ENCODE results near the gene GPR3. TPM values are rescaled to one million over a fixed set of nuclear protein-coding genes. Genes with fewer than 3 reads are reported as not detected.
A peak's percentile ranks its signal among the peaks of the same experiment; 100 is the strongest.

The GPR3 gene
- total and polyA plus RNA-seq, 2 of the 13 experiments (the other 11 are each of a cell fraction or from before 2014, with no cell fraction given) = 1.00 to 2.6 TPM

DNA sequence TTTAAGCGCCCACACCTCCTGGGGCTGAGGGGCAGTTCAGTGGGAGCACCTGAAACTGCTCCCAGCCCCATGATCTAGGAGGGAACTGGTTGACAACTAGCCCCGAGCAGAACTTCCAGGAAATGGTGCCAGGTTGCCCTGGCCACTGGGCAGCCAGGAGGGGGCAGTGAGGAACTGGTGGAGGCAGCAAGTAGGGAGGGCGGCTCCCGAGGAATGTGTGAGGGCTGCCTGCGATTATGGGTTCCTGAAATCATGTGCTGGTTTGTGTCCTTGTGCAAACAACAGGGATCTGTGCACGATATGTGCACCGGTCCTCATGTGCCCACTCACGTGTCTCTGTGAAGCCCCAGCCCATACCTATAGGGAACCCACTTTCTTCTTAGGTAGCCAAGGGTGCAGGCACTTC, 9.9 kb downstream of the GPR3 start:
- peak; percentile 41 for DNase-seq (ENCODE audit: low spot score)
- no peaks in the 10 kb centered on the region for H3K27me3 ChIP-seq (ENCODE audit: control insufficient read depth in 1 of 2, insufficient read depth in 2 of 2, low read length in 2 of 2)
- WGBS (ENCODE audit: low lambda C conversion rate) = 48% methylated on average over 3 of the region's 8 CpGs
- H3K4me1 ChIP-seq (ENCODE audit: insufficient read depth, low read length) = no peaks in the 10 kb centered on the region
- no peak overlapping the region for H2AFZ ChIP-seq (ENCODE audit: low read length)
- peaks cover 0 to 3% of the 10 kb centered on the region in 2 experiments; a peak in 2 of 5 replicates for H3K36me3 ChIP-seq (replicated peaks in 1 of 2; ENCODE audit: control insufficient read depth in 1 of 2, insufficient read depth in 2 of 2, low read length in 2 of 2)
- ATAC-seq = peak; percentile 38
- no peak overlapping the region for H3K4me3 ChIP-seq (replicated peaks in 1 of 3; ENCODE audit: insufficient read depth in 1 of 3, low read depth in 2 of 3, low read length in 3 of 3)
- H3K4me2 ChIP-seq (ENCODE audit: low read depth, low read length) = no peak overlapping the region
- no peaks in the 10 kb centered on the region for H3K9me3 ChIP-seq (ENCODE audit: low read length)
- no peak overlapping the region for H3K9ac ChIP-seq (ENCODE audit: insufficient read depth, low read depth, low read length)
- intact Hi-C loops (cut with micrococcal nuclease; ENCODE audit: unreplicated experiment) = no loop called here
- FAIRE-seq = no peak
- H4K20me1 ChIP-seq (ENCODE audit: insufficient read depth, low read length) = no peaks in the 10 kb centered on the region
- no TSS peak for BruUV-seq (replicated peaks)
- no peak overlapping the region for H3K27ac ChIP-seq (ENCODE audit: extremely low read length, insufficient read depth, low read length)
- ChIA-PET CTCF (ENCODE audit: low intra/inter-chr PET ratio, low total read pairs) (interaction anchor here (1.5 kb wide), 1 partner anchor 203 kb away, joined by 3 read pairs; no protein-coding TSS in a partner anchor), POLR2A (no interaction called here)
- no peaks in the 10 kb centered on the region for H3K79me2 ChIP-seq (ENCODE audit: insufficient read depth, low read length)
- in situ Hi-C loops (cut with HindIII; ENCODE audit: extremely low pct_ligation_motif_present, low pct_unique_long_range_greater_than_20kb) = no loop called here
- TF ChIP-seq, protein P1, sequence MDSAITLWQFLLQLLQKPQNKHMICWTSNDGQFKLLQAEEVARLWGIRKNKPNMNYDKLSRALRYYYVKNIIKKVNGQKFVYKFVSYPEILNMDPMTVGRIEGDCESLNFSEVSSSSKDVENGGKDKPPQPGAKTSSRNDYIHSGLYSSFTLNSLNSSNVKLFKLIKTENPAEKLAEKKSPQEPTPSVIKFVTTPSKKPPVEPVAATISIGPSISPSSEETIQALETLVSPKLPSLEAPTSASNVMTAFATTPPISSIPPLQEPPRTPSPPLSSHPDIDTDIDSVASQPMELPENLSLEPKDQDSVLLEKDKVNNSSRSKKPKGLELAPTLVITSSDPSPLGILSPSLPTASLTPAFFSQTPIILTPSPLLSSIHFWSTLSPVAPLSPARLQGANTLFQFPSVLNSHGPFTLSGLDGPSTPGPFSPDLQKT (CRISPR knock-in tag; IDR thresholded peaks at IDR 0.05; ENCODE audit: borderline replicate concordance) = no peak
- peak; percentile 63; the same call in 1 of the 2 replicates for TF ChIP-seq ZNF263 (CRISPR knock-in tag; IDR thresholded peaks at IDR 0.05)
- TF ChIP-seq STAG1 (CRISPR knock-in tag; IDR thresholded peaks at IDR 0.05) = peak; percentile 63
- TF ChIP-seq FOXM1 (CRISPR knock-in tag; IDR thresholded peaks at IDR 0.05) = no peak
- TF ChIP-seq, protein P2, sequence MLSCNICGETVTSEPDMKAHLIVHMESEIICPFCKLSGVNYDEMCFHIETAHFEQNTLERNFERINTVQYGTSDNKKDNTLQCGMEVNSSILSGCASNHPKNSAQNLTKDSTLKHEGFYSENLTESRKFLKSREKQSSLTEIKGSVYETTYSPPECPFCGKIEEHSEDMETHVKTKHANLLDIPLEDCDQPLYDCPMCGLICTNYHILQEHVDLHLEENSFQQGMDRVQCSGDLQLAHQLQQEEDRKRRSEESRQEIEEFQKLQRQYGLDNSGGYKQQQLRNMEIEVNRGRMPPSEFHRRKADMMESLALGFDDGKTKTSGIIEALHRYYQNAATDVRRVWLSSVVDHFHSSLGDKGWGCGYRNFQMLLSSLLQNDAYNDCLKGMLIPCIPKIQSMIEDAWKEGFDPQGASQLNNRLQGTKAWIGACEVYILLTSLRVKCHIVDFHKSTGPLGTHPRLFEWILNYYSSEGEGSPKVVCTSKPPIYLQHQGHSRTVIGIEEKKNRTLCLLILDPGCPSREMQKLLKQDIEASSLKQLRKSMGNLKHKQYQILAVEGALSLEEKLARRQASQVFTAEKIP (CRISPR knock-in tag; IDR thresholded peaks at IDR 0.05; ENCODE audit: borderline replicate concordance) = no peak
- TF ChIP-seq, protein P3, sequence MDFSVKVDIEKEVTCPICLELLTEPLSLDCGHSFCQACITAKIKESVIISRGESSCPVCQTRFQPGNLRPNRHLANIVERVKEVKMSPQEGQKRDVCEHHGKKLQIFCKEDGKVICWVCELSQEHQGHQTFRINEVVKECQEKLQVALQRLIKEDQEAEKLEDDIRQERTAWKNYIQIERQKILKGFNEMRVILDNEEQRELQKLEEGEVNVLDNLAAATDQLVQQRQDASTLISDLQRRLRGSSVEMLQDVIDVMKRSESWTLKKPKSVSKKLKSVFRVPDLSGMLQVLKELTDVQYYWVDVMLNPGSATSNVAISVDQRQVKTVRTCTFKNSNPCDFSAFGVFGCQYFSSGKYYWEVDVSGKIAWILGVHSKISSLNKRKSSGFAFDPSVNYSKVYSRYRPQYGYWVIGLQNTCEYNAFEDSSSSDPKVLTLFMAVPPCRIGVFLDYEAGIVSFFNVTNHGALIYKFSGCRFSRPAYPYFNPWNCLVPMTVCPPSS (IDR thresholded peaks at IDR 0.05) = no peak
- no peak for TF ChIP-seq SMAD9 (CRISPR knock-in tag; IDR thresholded peaks at IDR 0.05)
- no peak for TF ChIP-seq NR3C1 (CRISPR knock-in tag; IDR thresholded peaks at IDR 0.05)
- TF ChIP-seq FOXO1 (CRISPR knock-in tag; IDR thresholded peaks at IDR 0.05) = no peak
- TF ChIP-seq YEATS4 (CRISPR knock-in tag; IDR thresholded peaks at IDR 0.05; ENCODE audit: borderline replicate concordance) = no peak
- no peak for TF ChIP-seq PAF1 (CRISPR knock-in tag; IDR thresholded peaks at IDR 0.05)
- no peak for TF ChIP-seq ZNF253 (CRISPR knock-in tag; IDR thresholded peaks at IDR 0.05; ENCODE audit: borderline replicate concordance)
- TF ChIP-seq PHF5A (CRISPR knock-in tag; IDR thresholded peaks at IDR 0.05; ENCODE audit: low read depth, unreplicated experiment) = no peak
- no peak for TF ChIP-seq ZNF790 (CRISPR knock-in tag; IDR thresholded peaks at IDR 0.05; ENCODE audit: borderline replicate concordance)
- TF ChIP-seq, protein P4, sequence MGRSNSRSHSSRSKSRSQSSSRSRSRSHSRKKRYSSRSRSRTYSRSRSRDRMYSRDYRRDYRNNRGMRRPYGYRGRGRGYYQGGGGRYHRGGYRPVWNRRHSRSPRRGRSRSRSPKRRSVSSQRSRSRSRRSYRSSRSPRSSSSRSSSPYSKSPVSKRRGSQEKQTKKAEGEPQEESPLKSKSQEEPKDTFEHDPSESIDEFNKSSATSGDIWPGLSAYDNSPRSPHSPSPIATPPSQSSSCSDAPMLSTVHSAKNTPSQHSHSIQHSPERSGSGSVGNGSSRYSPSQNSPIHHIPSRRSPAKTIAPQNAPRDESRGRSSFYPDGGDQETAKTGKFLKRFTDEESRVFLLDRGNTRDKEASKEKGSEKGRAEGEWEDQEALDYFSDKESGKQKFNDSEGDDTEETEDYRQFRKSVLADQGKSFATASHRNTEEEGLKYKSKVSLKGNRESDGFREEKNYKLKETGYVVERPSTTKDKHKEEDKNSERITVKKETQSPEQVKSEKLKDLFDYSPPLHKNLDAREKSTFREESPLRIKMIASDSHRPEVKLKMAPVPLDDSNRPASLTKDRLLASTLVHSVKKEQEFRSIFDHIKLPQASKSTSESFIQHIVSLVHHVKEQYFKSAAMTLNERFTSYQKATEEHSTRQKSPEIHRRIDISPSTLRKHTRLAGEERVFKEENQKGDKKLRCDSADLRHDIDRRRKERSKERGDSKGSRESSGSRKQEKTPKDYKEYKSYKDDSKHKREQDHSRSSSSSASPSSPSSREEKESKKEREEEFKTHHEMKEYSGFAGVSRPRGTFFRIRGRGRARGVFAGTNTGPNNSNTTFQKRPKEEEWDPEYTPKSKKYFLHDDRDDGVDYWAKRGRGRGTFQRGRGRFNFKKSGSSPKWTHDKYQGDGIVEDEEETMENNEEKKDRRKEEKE (IDR thresholded peaks at IDR 0.05) = no peak
- no peak for TF ChIP-seq ZSCAN21 (CRISPR knock-in tag; IDR thresholded peaks at IDR 0.05; ENCODE audit: borderline replicate concordance)
